Measurements from ENCODE around the gene EHBP1.

EHBP1 gene

DNA sequence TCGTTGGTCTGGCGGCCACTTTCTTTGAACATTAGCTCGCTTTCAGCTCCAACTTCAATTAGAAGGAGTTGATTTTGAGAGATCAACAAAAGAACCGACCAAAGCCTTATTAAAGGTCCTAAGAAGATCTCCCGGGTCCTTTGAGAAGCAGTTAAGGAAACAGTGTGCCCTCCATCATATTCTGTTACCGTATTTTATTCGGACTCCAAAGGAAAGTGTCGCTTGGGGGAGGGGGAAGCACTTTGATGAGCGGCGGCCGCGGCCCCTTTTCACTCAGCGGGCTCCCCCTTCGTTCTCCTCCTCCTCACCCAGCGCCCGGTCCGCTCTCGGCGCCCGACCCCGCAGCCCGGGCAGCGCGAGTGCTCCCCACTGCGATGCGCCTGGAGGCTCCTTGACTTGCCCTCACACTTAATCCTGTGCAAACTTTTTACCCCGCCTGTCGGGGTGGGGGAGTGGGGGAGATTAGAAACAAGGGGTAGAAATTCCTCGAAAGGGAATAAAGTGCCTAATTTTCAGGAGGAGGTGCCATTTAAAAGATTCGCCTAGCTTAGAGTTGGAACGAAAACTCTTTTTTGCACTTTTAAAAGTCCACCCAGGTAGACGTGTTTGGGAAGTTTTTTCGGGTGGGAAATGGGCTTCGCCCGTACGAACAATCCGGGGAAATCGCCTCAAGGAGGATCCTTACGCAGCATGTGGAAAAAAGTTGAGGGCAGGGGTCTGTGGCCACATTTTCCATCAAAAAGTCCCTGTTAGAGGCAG, 343.9 kb downstream of the EHBP1 start:
- Histone ChIP-seq H3K9ac (ENCODE audit: low read length) (peak overlapping the region; percentile 68; the same call in 1 of the 2 replicates), H3K36me3 (ENCODE audit: insufficient read depth, low read length) (peaks cover under 1% of the 10 kb centered on the region; the same call in 1 of the 2 replicates), H3K4me3 (ENCODE audit: low read depth, low read length, poor library complexity, severe bottlenecking) (peak overlapping the region; percentile 84), H3F3A (ENCODE audit: insufficient read depth, low read length) (no peaks in the 10 kb centered on the region), H2AFZ (ENCODE audit: low read length) (no peak overlapping the region), H3K9me3 (ENCODE audit: low read length) (no peaks in the 10 kb centered on the region), H3K27me3 (ENCODE audit: insufficient read depth, low read length) (no peaks in the 10 kb centered on the region), H3K27ac (ENCODE audit: low read depth, low read length, poor library complexity, severe bottlenecking) (no peak overlapping the region), H3K79me2 (ENCODE audit: insufficient read depth, low read length) (no peaks in the 10 kb centered on the region), H4K20me1 (ENCODE audit: insufficient read depth, low read length) (no peaks in the 10 kb centered on the region), H3K9me2 (ENCODE audit: low read depth, low read length) (no peaks in the 10 kb centered on the region), H3K4me2 (ENCODE audit: low read length) (peak overlapping the region; percentile 65), H3K4me1 (ENCODE audit: insufficient read depth, low read length, severe bottlenecking) (peaks cover 44% of the 10 kb centered on the region)
- TF ChIP-seq EZH2 (IDR thresholded peaks at IDR 0.05; ENCODE audit: borderline replicate concordance, low read length) (no peak), CTCF (IDR thresholded peaks at IDR 0.05; ENCODE audit: low read length) (no peak)

- Histone ChIP-seq H3K9ac (ENCODE audit: low read length) (peak overlapping the region; percentile 68), H2AFZ (ENCODE audit: low read length) (no peak overlapping the region), H4K20me1 (ENCODE audit: insufficient read depth, low read length) (no peaks in the 10 kb centered on the region), H3K4me1 (ENCODE audit: insufficient read depth, low read length, severe bottlenecking) (peaks cover 47% of the 10 kb centered on the region), H3K27me3 (ENCODE audit: insufficient read depth, low read length) (no peaks in the 10 kb centered on the region), H3K4me2 (ENCODE audit: low read length) (peak overlapping the region; percentile 65), H3K4me3 (ENCODE audit: low read depth, low read length, poor library complexity, severe bottlenecking) (peak overlapping the region; percentile 84), H3F3A (ENCODE audit: insufficient read depth, low read length) (no peaks in the 10 kb centered on the region), H3K36me3 (ENCODE audit: insufficient read depth, low read length) (peaks cover 6% of the 10 kb centered on the region; the same call in 1 of the 2 replicates), H3K9me2 (ENCODE audit: low read depth, low read length) (no peaks in the 10 kb centered on the region), H3K79me2 (ENCODE audit: insufficient read depth, low read length) (no peaks in the 10 kb centered on the region), H3K27ac (ENCODE audit: low read depth, low read length, poor library complexity, severe bottlenecking) (no peak overlapping the region), H3K9me3 (ENCODE audit: low read length) (no peaks in the 10 kb centered on the region)
- TF ChIP-seq CTCF (IDR thresholded peaks at IDR 0.05; ENCODE audit: low read length) (no peak), EZH2 (IDR thresholded peaks at IDR 0.05; ENCODE audit: borderline replicate concordance, low read length) (no peak)
Observed at GRCh38 chr2:63049970-63050333, 344.4 kb downstream of the EHBP1 start.

DNA sequence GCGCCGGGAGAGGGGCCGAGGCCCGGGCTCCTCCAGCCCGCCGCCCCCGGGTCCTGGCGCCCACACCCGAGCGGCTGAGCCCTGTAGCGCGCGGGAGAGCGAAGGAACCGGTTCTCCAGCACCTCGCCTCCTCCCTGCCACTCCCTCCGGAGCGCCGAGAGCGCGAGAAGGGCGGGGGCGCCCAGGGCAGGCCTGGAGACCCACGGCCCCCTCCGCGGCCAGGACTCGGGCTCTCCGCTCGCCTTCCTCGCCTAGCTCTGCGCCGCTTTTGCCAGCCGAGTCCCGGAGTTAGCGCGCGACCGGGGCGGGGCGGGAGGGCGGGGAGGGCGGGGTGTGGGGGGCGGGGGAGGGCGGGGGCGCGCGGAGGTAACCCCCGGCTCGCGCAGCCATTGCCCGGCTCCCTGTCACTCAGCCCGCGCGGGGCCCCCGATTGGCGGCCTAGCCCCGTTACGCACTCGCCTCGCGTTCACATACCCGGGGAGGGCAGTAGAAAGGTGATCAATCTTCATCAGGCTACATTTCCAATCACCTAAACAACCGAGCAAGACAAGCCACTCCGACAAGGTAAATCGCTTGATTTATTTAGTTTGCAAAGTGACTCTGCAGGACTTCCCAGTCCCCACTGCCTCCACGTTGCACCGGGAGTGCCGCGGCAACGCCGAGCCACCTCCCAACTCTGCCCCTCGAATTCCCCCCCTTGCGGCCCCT, 345.0 kb downstream of the EHBP1 start, which contains the start of gene OTX1:
Gene OTX1 (plus strand): TSS at position 497 of the 708 bp plus-strand sequence. CDS start 2,161 bp downstream, outside the sequence.
- no peaks in the 10 kb centered on the region for H3K9me2 ChIP-seq (ENCODE audit: low read depth, low read length)
- H3K4me1 ChIP-seq (ENCODE audit: insufficient read depth, low read length, severe bottlenecking) = peaks cover 47% of the 10 kb centered on the region
- TF ChIP-seq CTCF (IDR thresholded peaks at IDR 0.05; ENCODE audit: low read length) (no peak), EZH2 (IDR thresholded peaks at IDR 0.05; ENCODE audit: borderline replicate concordance, low read length) (no peak)
- no peaks in the 10 kb centered on the region for H3K9me3 ChIP-seq (ENCODE audit: low read length)
- peak within 1 kb of the TSS; percentile 62; the same call in 1 of the 2 replicates for H2AFZ ChIP-seq (ENCODE audit: low read length)
- H3K36me3 ChIP-seq (ENCODE audit: insufficient read depth, low read length) = peaks cover 11% of the 10 kb centered on the region; the same call in 1 of the 2 replicates
- peak within 1 kb of the TSS; percentile 84 for H3K4me3 ChIP-seq (ENCODE audit: low read depth, low read length, poor library complexity, severe bottlenecking)
- peak within 1 kb of the TSS; percentile 65 for H3K4me2 ChIP-seq (ENCODE audit: low read length)
- peak within 1 kb of the TSS; percentile 85 for H3K9ac ChIP-seq (ENCODE audit: low read length)
- H3K79me2 ChIP-seq (ENCODE audit: insufficient read depth, low read length) = no peaks in the 10 kb centered on the region
- H3K27me3 ChIP-seq (ENCODE audit: insufficient read depth, low read length) = no peaks in the 10 kb centered on the region
- no peaks in the 10 kb centered on the region for H4K20me1 ChIP-seq (ENCODE audit: insufficient read depth, low read length)
- H3K27ac ChIP-seq (ENCODE audit: low read depth, low read length, poor library complexity, severe bottlenecking) = no peak within 1 kb of the TSS
- H3F3A ChIP-seq (ENCODE audit: insufficient read depth, low read length) = no peaks in the 10 kb centered on the region
